HepG2 (cell line): ENCODE results near the gene ZFP36. TPM values are rescaled to one million over a fixed set of nuclear protein-coding genes. Genes with fewer than 3 reads are reported as not detected.

Experiments used
- BATF2 ChIP-seq: sonication (generic); formaldehyde crosslinking; IDR thresholded peaks from 2 replicates; pipeline ENCODE4 v1.8.0; 2022; ENCODE audit warnings: mild to moderate bottlenecking, missing genetic modification reagents, moderate library complexity
- HOXA5 ChIP-seq: sonication (generic); formaldehyde crosslinking; IDR thresholded peaks from 2 replicates; pipeline ENCODE4 v1.4.0; 2020; ENCODE audit warnings: missing genetic modification reagents
- KLF12 ChIP-seq: sonication (generic); formaldehyde crosslinking; IDR thresholded peaks from 2 replicates; pipeline ENCODE4 v1.4.0; 2020; ENCODE audit warnings: missing genetic modification reagents, borderline replicate concordance
- MIXL1 ChIP-seq: IDR thresholded peaks from 2 replicates; pipeline ENCODE4 v1.6.1; 2016
- NCOA1 ChIP-seq: sonication (generic); formaldehyde crosslinking; IDR thresholded peaks from 2 replicates; pipeline ENCODE4 v1.9.0; 2021; ENCODE audit warnings: missing genetic modification reagents
- SALL2 ChIP-seq: sonication (generic); formaldehyde crosslinking; IDR thresholded peaks from 2 replicates; pipeline ENCODE4 v1.8.1; 2023; ENCODE audit warnings: mild to moderate bottlenecking, missing genetic modification reagents, inconsistent platforms
- SKIL ChIP-seq: sonication (generic); formaldehyde crosslinking; IDR thresholded peaks from 2 replicates; pipeline ENCODE4 v1.8.0; 2022; ENCODE audit warnings: missing genetic modification reagents, mild to moderate bottlenecking, moderate library complexity, borderline replicate concordance
- SNAPC2 ChIP-seq: sonication (generic); formaldehyde crosslinking; IDR thresholded peaks from 2 replicates; pipeline ENCODE4 v1.8.1; 2022; ENCODE audit warnings: mild to moderate bottlenecking, missing genetic modification reagents
- TCF7L2 ChIP-seq: IDR thresholded peaks from 2 replicates; pipeline ENCODE4 v1.6.1; 2011; ENCODE audit warnings: mild to moderate bottlenecking, low read depth, low read length, moderate library complexity
- TFDP2 ChIP-seq: sonication (generic); formaldehyde crosslinking; IDR thresholded peaks from 2 replicates; pipeline ENCODE4 v1.4.0; 2020; ENCODE audit warnings: missing genetic modification reagents
- ZBTB14 ChIP-seq: sonication (generic); formaldehyde crosslinking; IDR thresholded peaks from 2 replicates; pipeline ENCODE4 v1.4.0; 2020; ENCODE audit warnings: missing genetic modification reagents
- ZFAT ChIP-seq: sonication (generic); formaldehyde crosslinking; conservative IDR thresholded peaks from 2 replicates; pipeline ENCODE4 v1.8.1; 2023; ENCODE audit warnings: missing genetic modification reagents, inconsistent platforms
- ZNF101 ChIP-seq: sonication (generic); formaldehyde crosslinking; IDR thresholded peaks from 2 replicates; pipeline ENCODE4 v1.4.0; 2020; ENCODE audit warnings: mild to moderate bottlenecking, low read depth, missing genetic modification reagents, borderline replicate concordance
- ZNF264 ChIP-seq: sonication (generic); formaldehyde crosslinking; IDR thresholded peaks from 2 replicates; pipeline ENCODE4 v1.4.0; 2020; ENCODE audit warnings: missing genetic modification reagents
- ZNF296 ChIP-seq: sonication (generic); formaldehyde crosslinking; conservative IDR thresholded peaks from 2 replicates; pipeline ENCODE4 v1.5.0; 2020; ENCODE audit warnings: mild to moderate bottlenecking, missing genetic modification reagents
- ZNF430 ChIP-seq: sonication (generic); formaldehyde crosslinking; IDR thresholded peaks from 2 replicates; pipeline ENCODE4 v1.9.0; 2021; ENCODE audit warnings: mild to moderate bottlenecking, missing genetic modification reagents
- ZNF446 ChIP-seq: sonication (generic); formaldehyde crosslinking; IDR thresholded peaks from 2 replicates; pipeline ENCODE4 v1.5.0; 2020; ENCODE audit warnings: mild to moderate bottlenecking, missing genetic modification reagents
- ZNF639 ChIP-seq: conservative IDR thresholded peaks from 2 replicates; pipeline ENCODE4 v1.6.1; 2018; ENCODE audit warnings: missing genetic modification reagents
- ZNF724P ChIP-seq: sonication (generic); formaldehyde crosslinking; IDR thresholded peaks from 2 replicates; pipeline ENCODE4 v1.8.0; 2022; ENCODE audit warnings: missing genetic modification reagents, borderline replicate concordance
- ZNF780A ChIP-seq: sonication (generic); formaldehyde crosslinking; IDR thresholded peaks from 2 replicates; pipeline ENCODE4 v1.8.0; 2022; ENCODE audit warnings: mild to moderate bottlenecking, missing genetic modification reagents, moderate library complexity
- ZNF781 ChIP-seq: sonication (generic); formaldehyde crosslinking; IDR thresholded peaks from 2 replicates; pipeline ENCODE4 v1.5.1; 2020; ENCODE audit warnings: borderline replicate concordance, mild to moderate bottlenecking, missing genetic modification reagents; ENCODE audit errors: not compliant biosample characterization
- ZSCAN22 ChIP-seq: sonication (generic); formaldehyde crosslinking; IDR thresholded peaks from 2 replicates; pipeline ENCODE4 v1.4.0; 2020; ENCODE audit warnings: mild to moderate bottlenecking, missing genetic modification reagents
- polyA plus RNA-seq, 8 experiments: library from polyadenylated mRNA; depleted of rRNA in 3 of 8; stranded (reverse) in 7 of 8; unstranded in 1 of 8; fragments of >200 nt; fragmentation: Illumina TruSeq in 4 of 8; extraction: Trizol in 4 of 8; gene quantifications; 2 replicates each; pipeline versions ENCODE4 v1.2.1 to v1.2.3, GENCODE V29; 2011 to 2016; ENCODE audit warnings: low read depth in 4 of 8, missing spikeins in 1 of 8, mixed read lengths in 1 of 8; ENCODE audit not compliant: insufficient read depth in 1 of 8
- total RNA-seq, 5 experiments: library from RNA; depleted of rRNA; stranded (reverse); fragments of >200 nt; fragmentation: Illumina TruSeq; extraction: Trizol; gene quantifications; 2 replicates each; pipeline ENCODE4 v1.2.3, GENCODE V29; 2016; ENCODE audit warnings: low read depth in 1 of 5

The ZFP36 gene
- total and polyA plus RNA-seq, 2 of the 13 experiments (the other 11 are each of a cell fraction or from before 2014, with no cell fraction given): 1.4 to 1.7 TPM

- TF ChIP-seq ZNF724P (CRISPR knock-in tag) (no peak), SNAPC2 (CRISPR knock-in tag) (peak; percentile 43; the same call in 1 of the 2 replicates), KLF12 (CRISPR knock-in tag) (0 out of 2 replicates have a peak, but pooled peaks have one; percentile 27), TFDP2 (CRISPR knock-in tag) (peak; percentile 98), ZFAT (CRISPR knock-in tag) (no peak), ZNF780A (peak; percentile 74; the same call in 1 of the 2 replicates), ZNF639 (CRISPR knock-in tag) (no peak; the same call in none of the 2 replicates), MIXL1 (CRISPR knock-in tag) (no peak), SALL2 (CRISPR knock-in tag) (peak; percentile 81; the same call in 1 of the 2 replicates), ZNF264 (CRISPR knock-in tag) (peak; percentile 58; the same call in 1 of the 2 replicates), ZNF781 (peak; percentile 91), ZNF101 (CRISPR knock-in tag) (no peak), ZBTB14 (CRISPR knock-in tag) (no peak), ZNF296 (no peak), ZSCAN22 (CRISPR knock-in tag) (no peak), TCF7L2 (no peak), SKIL (CRISPR knock-in tag) (peak; percentile 73; the same call in 1 of the 2 replicates), ZNF430 (CRISPR knock-in tag) (peak; percentile 85; the same call in 1 of the 2 replicates), ZNF446 (CRISPR knock-in tag) (no peak), BATF2 (CRISPR knock-in tag) (no peak), HOXA5 (CRISPR knock-in tag) (peak; percentile 84; the same call in 1 of the 2 replicates), NCOA1 (0 out of 2 replicates have a peak, but pooled peaks have one; percentile 16)
Observed at GRCh38 chr19:39435499-39436349, 29.1 kb downstream of the ZFP36 start, which contains the start of gene RPS16 (continued).
